Activated naive CD4-positive, alpha-beta T cell treated with Interleukin-2 at 50 U/mL for 16 hours (primary cell): ENCODE data around the gene NLGN1.

Experiments
- DNase-seq: peaks from one replicate; pipeline ENCODE4 v3.0.0-alpha.2; 2020

Gene NLGN1

DNA sequence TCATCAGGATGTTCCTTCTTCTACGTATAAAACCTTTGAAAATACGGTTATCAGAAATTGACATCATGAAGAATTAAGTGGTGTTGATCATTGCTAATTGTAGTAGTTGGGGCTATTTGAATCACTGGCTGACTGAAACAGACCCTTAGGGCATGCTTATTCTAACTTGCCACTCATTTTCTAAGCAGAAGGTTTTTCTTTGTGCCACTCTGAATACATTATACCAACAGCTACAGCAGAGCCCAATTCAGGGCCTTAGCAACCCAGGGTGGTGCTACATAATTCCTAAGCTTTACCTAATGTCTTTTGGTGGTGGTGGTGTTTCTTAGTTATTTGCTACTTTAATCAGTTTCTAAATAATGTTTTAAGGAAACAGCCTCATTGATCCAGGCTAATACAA lies 524.2 kb downstream of the NLGN1 start:
- no peak for DNase-seq

DNA sequence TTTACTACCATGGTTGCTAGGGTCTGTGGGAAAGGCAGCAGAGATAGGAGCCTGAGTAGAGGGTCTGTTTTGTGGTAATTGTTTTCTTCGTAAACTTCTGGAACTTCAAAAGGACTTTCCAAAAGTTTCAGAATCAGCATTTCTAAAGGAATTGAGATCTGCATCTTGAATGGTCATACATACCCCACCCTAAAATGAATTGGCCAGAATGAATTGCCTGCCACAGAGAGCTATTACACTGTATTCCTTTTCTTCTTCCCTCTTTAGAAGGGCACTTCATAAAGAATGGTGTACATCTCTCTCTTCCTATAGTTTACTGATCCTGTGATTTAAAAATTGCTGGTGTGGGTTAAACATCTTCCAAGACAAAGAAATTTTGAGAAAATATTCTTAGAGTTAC lies 525.7 kb downstream of the NLGN1 start:
- DNase-seq: no peak

DNA sequence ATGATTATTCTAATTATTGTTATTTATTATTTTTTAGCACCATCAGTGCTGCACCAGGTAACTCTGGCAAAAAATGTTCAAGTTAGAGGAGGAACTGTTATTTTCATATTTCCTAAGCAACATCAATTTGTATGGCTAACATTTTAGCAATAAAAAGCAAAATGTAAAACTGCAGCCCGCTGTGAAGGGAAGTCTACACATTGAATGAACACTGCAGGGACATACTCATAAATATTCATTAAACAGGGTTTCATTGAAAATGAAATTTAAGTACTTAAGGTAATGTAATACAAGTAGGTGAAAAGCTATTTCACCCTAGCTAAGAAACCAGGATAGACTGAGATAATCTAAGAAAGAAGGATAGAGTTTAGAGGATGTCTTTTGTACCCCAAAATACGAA lies 532.7 kb downstream of the NLGN1 start:
- no peak for DNase-seq

DNA sequence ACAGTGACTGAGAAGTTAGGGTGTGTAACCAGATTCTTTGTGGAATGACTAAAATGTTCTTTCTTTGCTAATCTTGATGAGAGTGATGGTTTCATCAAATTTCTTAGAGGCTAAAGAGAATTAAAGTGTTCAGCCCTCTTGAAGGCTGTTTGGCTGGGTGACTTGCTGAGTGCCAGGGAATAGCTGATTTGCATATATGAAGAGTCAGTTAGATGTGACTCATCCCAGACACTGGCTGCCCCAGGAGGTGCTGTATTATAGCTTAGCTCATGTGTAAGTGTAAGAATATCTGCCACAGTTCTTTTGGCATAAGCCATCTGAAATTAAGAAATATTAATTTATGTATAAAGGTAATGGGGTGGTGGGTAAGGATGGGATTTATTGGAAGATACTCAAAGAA lies 535.1 kb downstream of the NLGN1 start:
- DNase-seq: no peak

DNA sequence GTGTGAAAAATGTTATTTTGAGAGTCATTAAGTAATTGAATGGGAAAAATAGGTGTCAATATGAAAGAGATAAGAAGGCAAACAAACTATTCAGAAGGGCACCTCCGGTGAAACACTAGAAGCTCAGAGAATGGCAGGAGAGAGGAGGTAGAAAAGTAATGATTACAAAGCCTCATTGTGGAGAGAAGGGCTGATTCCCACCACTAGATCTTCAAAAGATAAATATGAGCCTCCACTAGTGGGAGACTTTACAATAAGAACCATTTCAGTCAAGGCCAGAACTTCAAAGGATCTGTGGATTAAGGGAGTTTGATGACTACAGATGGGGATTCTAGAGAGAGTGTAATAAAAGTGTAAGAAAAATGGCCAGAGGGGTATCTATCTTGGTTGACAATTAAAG lies 535.6 kb downstream of the NLGN1 start:
- DNase-seq: no peak

DNA sequence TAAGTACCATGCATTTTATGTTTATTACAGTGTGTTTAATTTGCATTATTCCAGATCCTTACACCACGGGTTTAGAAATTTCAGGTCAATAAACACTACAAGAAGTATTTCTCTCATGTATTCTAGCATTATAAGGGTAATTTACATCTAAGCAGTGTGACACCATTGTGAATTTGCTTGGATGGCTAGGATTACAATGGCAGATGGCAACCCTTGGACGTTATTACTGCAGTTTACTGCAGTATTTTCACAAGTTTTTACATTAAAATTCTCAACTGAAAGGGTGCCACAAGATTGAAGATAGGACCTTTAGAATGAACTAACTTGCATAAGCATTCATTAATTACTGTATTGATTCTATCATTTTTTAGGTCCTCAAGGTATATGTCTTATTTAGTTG lies 538.8 kb downstream of the NLGN1 start:
- no peak for DNase-seq

DNA sequence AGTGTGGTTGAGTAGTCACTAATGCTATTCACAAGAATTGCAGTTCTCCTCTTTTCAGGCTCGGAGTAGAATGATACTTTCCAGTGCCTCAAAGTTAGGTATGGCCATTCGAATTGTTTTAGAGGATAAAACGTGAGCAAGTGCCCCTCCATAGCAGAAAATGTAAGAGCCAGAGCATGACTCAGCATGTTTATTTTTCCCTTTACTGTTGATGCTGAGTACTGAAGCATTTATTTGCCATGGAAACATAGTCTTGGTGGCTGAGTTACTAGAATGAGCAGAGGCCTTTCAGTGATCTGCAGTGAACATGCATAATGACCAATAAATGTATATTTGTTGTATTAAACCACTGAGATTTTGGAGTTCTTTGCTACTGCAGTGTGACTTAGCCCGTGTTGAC lies 540.6 kb downstream of the NLGN1 start:
- DNase-seq: no peak

DNA sequence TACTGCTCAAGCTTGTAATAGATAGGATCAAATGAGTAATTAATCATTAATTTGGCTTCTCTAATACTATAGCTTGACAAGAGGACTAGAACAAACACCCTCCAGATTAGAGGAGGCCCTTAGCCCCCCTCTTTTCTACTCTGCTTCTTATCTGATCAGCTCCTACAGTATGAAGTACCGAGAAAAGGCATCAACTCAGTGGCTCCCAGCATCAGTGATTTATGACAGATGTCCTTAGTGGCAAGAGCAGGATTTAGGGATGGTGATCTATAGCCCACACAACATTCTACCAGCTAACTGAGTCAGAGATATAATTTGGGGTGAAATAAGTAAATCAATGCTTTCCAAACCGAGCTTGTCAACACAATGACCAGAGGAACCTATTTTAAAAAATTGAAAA lies 541.1 kb downstream of the NLGN1 start:
- no peak for DNase-seq

DNA sequence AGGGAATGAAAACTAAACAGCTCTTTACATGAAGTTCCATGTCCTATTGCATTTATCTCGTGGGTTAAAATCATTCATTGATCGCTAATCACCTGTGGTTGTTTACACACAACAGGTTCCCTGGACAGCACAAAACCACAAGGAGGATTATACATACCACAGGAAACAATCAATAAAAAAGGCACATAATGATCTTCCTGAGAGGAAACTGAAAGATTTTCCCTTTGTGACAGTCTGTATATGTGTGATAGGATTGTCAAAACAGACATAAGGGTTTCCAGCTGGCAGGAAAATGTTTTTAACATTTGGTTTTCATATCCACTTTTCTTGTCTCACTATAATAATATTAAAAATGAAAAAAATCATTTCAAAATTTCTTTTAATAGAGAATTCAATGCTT lies 541.8 kb downstream of the NLGN1 start:
- DNase-seq: no peak

DNA sequence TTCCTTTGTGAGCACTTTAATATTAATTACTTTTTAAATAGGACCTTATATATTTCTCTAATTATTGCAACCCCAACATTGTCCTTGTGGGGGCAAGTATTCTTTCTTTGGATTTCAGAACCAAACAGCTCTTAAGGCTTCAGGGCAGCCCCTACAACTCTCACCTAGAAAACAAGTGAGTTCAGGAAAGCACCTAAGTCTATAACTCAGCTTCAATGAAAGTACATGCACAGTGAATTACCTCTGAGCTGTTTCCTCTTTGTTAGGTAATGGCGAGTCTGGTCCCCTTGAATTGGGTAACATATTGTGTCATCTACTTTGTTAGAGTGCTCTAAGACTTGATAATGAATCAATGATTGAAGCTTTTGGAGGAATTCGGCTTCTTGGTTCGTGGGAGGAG lies 545.7 kb downstream of the NLGN1 start:
- no peak for DNase-seq

DNA sequence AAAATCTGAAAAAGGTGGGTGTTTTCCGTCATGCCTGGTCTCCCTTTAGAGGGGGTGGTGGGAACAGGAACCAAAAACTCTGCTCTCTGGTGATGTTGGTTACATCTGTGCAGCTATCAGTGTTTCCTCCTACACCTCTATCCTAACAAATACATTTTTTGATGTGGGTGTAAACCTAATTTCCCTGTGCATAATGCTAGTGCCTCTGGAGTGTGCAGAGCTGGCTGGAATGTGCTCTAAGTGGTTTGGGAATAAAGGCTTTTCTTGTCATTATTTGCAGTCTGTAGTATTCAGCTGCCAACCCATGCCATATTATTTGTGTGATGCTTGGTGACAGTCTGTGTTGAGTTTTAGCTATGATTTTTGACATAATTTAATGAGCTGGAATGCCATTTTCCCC lies 547.6 kb downstream of the NLGN1 start:
- DNase-seq: no peak

DNA sequence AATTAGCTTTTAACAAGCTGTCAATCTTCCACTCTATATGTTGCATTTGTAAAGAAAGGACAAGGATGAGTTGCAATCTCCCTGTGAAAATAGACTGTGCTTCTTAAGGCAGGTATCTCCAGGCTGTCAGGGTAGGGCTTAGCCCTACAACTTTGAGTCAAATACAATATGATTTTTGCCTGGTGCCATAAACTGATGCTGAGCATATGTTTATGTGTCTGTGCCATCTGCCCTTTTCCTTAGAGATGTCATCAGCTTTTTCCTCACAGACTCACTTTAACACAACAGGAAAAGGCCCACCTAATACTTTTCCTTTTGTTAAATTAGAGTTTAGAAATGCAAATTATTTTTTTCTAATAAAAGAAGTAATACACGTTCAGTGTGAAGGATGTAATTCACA lies 548.3 kb downstream of the NLGN1 start:
- DNase-seq: no peak

DNA sequence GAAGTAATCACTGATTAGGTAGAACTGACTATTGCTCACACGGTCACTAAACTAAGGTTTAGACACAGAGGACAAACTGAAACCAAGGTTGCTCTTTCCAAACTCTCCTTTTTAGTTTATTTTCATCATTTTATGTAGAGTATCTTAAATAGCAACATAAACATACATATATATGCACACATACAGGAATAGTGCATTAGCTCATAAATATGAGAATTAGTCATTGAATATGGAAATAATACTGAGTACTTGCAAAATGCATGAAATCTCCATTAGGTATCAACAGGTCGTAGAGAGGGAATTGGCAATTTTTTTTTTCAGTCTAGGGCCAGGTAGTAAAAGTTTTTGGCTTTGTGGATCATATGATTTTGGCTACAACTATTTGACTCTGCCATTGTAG lies 557.1 kb downstream of the NLGN1 start:
- DNase-seq: no peak

DNA sequence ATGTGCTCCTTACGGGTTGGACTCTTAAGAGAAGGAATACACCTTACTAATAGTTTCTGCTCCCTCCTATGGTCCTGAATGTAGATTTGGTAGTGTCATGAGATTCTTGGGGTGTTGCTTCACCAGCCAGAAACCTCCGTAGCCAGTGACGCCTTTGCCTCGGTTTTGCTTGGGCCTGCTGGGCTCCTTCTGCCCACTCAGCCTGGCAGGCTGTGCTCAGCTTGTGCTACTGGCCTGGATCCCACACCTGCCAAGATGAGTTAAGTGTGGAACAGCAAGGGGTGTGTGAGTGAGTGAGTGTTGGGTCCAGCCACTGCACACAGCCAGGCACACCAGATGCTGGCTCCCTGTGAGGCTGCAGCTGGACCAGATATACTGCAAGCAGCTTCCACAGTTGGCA lies 560.1 kb downstream of the NLGN1 start:
- no peak for DNase-seq

DNA sequence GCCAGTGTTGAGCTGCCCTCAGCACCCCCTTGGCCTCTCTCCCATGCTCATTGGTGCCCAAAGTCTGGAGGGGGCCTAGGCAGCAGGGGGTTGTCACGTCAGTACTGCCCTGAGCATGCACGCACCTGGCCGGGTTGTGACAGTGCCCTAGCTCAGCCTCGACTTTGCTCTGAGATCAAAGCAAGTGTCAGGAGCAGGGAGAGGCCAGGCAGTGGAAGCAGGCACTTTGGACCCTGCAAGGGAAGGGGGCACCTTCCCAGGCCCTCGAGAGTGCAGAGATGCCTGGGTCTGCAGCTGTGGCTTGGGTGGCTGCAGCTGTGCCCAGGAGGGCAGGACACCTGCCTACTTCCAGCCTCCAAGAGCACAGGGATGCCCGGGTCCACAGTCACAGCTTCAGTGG lies 561.3 kb downstream of the NLGN1 start:
- DNase-seq: no peak

DNA sequence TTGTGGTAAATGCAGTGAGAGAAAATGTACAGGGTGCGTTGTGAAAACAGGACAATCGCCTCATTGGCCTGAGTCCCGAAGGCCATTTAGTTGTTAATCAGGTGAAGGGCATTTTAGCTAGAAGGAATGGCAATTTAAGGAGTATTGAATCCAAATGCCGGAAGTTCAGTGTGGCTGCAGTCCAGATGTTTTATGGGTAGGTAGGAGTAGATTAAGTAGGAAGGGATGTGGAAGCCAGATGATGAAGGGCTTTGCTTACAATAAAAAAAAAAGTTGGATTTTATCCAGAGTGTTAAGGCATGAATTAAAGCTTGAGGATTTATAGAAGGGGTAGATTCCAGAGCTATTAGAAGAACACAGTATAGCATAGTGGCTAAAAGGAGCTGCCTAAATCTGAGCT lies 572.7 kb downstream of the NLGN1 start:
- no peak for DNase-seq

DNA sequence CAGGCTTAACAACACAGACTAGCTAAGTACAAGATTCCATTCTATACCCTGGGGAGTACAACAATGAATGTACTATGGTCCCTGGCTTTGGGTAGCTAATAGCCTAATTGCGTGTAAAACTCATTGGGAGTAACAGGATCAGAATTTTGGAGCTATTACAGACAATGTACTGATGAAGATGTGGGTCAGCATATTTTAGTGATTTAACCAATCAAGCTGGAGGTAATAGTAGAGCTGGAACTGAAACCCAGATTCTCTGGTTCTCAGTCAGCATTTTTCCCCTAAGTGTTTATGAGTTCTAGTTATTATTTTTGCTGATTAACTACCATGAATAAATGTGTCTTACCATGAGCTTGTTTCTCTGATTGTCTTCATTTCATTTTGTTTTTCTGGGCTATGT lies 578.7 kb downstream of the NLGN1 start:
- no peak for DNase-seq

DNA sequence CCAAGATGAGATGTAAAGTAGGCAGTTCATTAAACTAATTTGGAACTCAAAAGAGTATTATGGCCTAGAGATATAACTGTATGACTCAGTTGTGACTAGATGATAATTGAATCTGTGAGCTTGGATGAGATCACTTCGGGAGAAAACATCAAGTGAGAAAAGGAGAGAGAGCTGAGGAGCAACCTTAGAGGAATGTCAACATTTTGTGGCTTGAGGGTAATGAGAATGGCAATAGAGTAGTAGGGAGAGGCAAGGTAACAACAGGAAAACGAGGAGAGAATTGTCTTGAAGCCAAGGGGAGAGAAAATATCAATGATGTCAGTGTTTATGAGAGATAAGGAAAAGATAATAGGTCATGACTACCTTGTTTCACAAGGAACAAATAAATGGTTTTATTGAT lies 580.2 kb downstream of the NLGN1 start:
- DNase-seq: no peak

DNA sequence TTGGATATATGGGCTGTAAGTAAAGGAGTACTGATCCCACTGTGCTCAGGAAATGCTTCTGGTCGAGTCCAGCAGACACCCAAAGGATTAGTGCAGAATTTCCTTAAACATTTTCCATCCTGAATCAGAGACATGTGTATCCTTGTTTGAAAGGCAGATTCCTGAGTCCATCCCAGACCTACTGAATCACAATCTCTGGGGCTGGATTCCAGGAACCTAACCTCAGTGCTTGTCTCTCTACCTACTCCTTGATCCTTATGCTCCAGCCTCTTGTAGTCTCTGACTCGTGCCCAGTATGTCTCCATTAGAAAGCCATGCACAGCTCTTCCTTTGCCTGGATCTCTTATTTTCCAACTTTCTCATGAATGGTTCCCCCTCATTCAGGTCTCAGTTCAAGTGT lies 585.8 kb downstream of the NLGN1 start:
- DNase-seq: no peak

DNA sequence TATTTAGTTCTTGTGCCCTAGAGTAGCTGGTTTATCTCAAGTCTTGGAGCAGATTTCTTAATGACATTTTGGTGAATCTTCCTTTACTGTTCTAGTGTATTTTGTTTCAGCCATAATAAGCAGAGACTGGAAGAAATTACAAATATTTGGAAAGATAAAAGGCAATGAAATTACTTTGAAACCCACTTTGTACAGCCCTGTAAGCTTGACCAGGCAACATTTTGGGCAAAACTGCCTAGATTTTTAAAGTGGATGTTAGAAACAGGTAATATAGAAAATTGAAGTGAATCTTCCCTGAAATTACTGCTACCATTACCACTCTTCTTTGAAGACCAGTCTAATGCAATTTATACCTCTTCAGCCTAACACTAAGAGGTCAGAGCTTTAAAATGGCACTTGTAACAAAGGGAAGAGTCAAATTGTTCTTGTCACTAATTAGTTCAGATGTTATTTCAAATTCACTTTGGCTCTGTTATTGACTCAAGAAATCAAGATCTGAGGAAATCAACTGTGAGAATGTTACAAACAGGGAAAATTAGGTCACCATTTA lies 589.4 kb downstream of the NLGN1 start:
- DNase-seq: no peak

DNA sequence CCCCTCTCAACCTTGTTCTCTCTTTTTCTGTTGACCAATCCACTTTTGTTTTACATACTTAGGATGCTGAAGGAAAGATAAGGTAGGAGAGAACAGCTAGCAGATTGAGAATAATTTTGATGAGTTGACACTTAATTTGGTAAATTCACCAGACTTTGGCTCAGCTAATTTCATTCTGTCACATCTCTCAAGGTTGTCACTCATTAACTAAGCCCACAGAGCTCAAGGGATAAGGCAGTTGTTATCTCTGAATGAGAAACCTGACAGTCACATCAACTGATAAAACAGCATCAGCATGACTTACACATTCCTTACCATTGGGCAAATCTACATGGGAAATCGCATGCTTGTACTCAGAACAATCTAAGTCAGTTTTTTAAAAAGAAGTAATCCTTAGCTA lies 591.4 kb downstream of the NLGN1 start:
- no peak for DNase-seq

DNA sequence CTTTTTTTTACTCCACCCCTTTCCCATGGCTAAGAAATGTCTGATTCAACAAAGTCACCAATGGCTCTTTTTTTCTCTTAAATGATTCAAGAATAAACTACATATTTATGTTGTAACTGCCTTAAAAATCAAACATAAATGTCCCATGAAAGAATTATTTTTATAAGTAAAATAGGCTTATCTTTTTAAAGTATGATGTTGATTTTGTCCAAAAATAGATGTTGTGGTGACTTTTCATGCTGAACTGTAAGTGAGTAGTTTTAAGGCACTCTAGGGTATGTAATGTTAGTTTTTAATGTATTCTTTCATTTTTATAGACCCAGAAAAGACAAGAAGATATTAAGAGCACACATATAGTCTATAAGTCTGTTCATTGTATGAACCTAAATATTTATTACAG lies 594.9 kb downstream of the NLGN1 start:
- DNase-seq: no peak

DNA sequence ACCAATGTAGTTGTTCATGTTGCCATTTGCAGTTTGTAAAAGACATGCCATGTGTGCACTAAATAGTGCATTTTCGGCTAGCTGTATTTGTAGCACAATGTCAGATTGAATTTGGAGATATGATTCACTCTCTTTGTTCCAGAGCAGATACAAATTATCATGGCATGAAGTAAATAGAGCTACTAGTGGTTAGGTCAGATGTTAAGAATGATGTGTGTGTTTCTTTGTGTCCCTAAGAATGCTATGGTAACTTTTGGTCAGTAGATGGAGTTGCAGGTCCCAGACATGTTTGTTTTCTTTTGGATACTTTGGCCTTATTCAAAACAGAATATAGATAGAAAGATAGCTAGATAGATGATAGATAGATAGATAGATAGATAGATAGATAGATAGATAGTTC lies 595.8 kb downstream of the NLGN1 start:
- DNase-seq: no peak

DNA sequence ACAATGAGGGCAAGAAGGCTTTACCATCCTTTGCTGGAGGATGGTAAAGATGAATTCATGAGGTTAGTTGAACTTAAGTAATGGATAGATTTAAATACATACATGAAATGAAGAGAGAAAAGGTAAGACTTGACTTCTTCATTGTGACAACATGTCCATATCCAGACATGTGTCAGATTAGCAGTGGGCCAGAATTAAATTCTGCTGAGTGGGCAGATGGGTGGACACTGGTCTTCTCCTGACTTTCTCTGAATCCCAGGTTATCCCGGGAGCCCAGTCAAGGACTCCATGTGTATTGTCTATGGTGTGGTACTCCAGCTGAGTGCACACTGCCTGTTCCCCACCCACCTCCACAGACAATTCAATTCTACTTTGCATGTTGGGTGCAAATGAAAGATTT lies 603.1 kb downstream of the NLGN1 start:
- no peak for DNase-seq

DNA sequence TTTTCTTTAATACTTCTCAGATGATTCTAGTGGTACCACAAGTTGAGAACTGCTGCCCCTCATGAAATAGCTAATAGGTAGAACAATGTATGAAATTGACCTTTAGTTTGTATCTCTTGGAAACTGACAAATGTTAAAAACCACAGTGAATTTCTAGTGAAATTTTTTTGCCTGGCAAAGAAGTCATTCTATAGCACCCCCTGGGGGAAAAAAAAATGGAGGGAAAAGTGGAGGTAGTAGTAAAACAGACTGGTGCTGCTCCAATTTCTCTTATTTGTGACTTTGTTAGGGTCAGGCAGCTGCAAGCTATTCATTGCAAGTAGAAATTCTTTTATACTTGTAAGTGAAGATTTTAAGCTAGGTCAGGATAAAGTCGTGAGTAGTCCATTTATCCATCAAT lies 605.0 kb downstream of the NLGN1 start:
- no peak for DNase-seq

DNA sequence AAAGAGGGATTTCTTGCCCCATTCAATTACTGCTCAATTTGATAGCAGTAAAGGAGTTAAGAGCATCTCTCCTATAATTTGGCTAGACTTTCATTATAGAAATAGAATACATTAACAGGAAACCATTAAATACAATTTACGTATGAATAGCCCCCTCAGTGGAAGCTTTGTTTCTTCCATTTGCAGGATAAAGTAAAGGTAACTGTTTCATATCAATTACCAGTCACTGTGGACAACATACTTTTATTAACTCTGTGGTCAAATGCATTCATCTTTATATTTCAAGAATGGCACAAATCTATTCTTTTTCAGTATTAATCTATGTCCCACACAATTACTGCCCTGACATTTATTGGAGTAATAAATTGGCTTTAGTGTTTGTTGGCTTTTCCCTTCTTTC lies 613.4 kb downstream of the NLGN1 start:
- no peak for DNase-seq
